ENCODE measurements around the gene DSCAML1.

The DSCAML1 gene

GRCh38 chr11:117673602-117674001, 123.4 kb downstream of the DSCAML1 start:
- peaks cover 0 to 28% of the 10 kb centered on the region in 2 donors for H3K27me3 ChIP-seq
- TF ChIP-seq, protein P1, sequence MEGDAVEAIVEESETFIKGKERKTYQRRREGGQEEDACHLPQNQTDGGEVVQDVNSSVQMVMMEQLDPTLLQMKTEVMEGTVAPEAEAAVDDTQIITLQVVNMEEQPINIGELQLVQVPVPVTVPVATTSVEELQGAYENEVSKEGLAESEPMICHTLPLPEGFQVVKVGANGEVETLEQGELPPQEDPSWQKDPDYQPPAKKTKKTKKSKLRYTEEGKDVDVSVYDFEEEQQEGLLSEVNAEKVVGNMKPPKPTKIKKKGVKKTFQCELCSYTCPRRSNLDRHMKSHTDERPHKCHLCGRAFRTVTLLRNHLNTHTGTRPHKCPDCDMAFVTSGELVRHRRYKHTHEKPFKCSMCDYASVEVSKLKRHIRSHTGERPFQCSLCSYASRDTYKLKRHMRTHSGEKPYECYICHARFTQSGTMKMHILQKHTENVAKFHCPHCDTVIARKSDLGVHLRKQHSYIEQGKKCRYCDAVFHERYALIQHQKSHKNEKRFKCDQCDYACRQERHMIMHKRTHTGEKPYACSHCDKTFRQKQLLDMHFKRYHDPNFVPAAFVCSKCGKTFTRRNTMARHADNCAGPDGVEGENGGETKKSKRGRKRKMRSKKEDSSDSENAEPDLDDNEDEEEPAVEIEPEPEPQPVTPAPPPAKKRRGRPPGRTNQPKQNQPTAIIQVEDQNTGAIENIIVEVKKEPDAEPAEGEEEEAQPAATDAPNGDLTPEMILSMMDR (IDR thresholded peaks at IDR 0.05), result no peak
- no peak for DNase-seq
- no peak overlapping the region for H3K4me3 ChIP-seq
- no peaks in the 10 kb centered on the region for H3K4me1 ChIP-seq
- H3K9me3 ChIP-seq, result no peaks in the 10 kb centered on the region
- intact Hi-C loops (cut with DNase I; ENCODE audit: low total_unique reads), result no loop called here
- no peak overlapping the region for H3K27ac ChIP-seq
- H3K36me3 ChIP-seq, result no peaks in the 10 kb centered on the region

GRCh38 chr11:117671370-117671769, 125.6 kb downstream of the DSCAML1 start:
- intact Hi-C loops (cut with DNase I; ENCODE audit: low total_unique reads), result no loop called here
- Histone ChIP-seq H3K9me3 (no peaks in the 10 kb centered on the region), H3K27me3 (peaks cover 0 to 25% of the 10 kb centered on the region in 2 donors), H3K27ac (no peak overlapping the region), H3K4me3 (no peak overlapping the region), H3K4me1 (no peaks in the 10 kb centered on the region), H3K36me3 (no peaks in the 10 kb centered on the region)
- TF ChIP-seq, protein P1 (IDR thresholded peaks at IDR 0.05), result no peak
- no peak for DNase-seq

GRCh38 chr11:117670924-117671323, 126.1 kb downstream of the DSCAML1 start:
- Histone ChIP-seq H3K9me3 (no peaks in the 10 kb centered on the region), H3K27ac (no peak overlapping the region), H3K27me3 (peaks cover 0 to 24% of the 10 kb centered on the region in 2 donors), H3K4me3 (no peak overlapping the region), H3K4me1 (no peaks in the 10 kb centered on the region), H3K36me3 (no peaks in the 10 kb centered on the region)
- no peak for DNase-seq
- intact Hi-C loops (cut with DNase I; ENCODE audit: low total_unique reads), result no loop called here
- TF ChIP-seq, protein P1 (IDR thresholded peaks at IDR 0.05), result no peak

- intact Hi-C loops (cut with DNase I; ENCODE audit: low total_unique reads), result no loop called here
- H3K4me1 ChIP-seq, result no peaks in the 10 kb centered on the region
- no peaks in the 10 kb centered on the region for H3K9me3 ChIP-seq
- H3K27ac ChIP-seq, result no peak overlapping the region
- no peaks in the 10 kb centered on the region for H3K36me3 ChIP-seq
- TF ChIP-seq, protein P1 (IDR thresholded peaks at IDR 0.05), result no peak
- H3K4me3 ChIP-seq, result no peak overlapping the region
- DNase-seq, result no peak
- peaks cover 0 to 24% of the 10 kb centered on the region in 2 donors for H3K27me3 ChIP-seq
Measured at GRCh38 chr11:117670443-117670842, 126.6 kb downstream of the DSCAML1 start.

DNA sequence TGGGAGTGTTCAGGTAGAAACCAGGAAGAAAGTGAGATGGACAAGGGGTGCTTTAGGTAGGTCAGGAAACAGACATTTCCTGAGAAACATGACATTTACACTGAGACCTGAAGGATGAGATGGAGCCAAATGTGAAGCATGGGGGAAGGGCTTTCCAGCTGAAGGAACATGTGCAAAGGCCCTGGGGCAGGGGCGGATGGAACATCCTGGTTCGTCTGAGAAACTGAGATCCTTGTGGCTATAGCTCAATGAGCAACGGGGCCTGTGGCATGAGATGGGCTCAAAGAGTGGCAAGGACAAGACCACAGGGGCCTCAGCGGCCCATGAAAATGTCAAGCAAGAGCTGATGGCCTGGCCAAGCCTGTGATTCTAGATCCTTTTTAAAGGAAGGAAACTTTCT, 127.4 kb downstream of the DSCAML1 start:
- H3K4me1 ChIP-seq, result no peaks in the 10 kb centered on the region

More for the DNA sequence above, 127.4 kb downstream of the DSCAML1 start:
- no peak for DNase-seq
- intact Hi-C loops (cut with DNase I; ENCODE audit: low total_unique reads), result no loop called here
- no peaks in the 10 kb centered on the region for H3K36me3 ChIP-seq
- H3K4me3 ChIP-seq, result no peak overlapping the region
- TF ChIP-seq, protein P1 (IDR thresholded peaks at IDR 0.05), result no peak
- no peak overlapping the region for H3K27ac ChIP-seq
- peaks cover 0 to 19% of the 10 kb centered on the region in 2 donors for H3K27me3 ChIP-seq
- no peaks in the 10 kb centered on the region for H3K9me3 ChIP-seq
